Breast epithelium (tissue), 4 donors: ENCODE data around the gene TNK1. TPM values are rescaled to one million over a fixed set of nuclear protein-coding genes. Genes with fewer than 3 reads are reported as not detected.
A peak's percentile ranks its signal among the peaks of the same experiment; 100 is the strongest.

Experiments
- DNase-seq, 2 donors: peaks; one replicate each; pipeline ENCODE4 v3.0.0-alpha.2; 2019; ENCODE audit warnings: low spot score in 2 of 2
- H3K27ac ChIP-seq, 2 donors: fragments of 200-600 bp; sonication (generic) in 1 of 2; one replicate each; pipeline ENCODE4 v1.5.1; 2016 to 2019; ENCODE audit warnings: mild to moderate bottlenecking in 1 of 2
- H3K27me3 ChIP-seq, 2 donors: fragments of 200-600 bp; sonication (generic) in 1 of 2; one replicate each; pipeline versions ENCODE4 v1.5.1 to v1.6.0; 2017 to 2019; ENCODE audit warnings: control low read depth in 1 of 2, mild to moderate bottlenecking in 1 of 2
- H3K36me3 ChIP-seq: fragments of 200-600 bp; one replicate; pipeline ENCODE4 v1.5.1; 2019
- H3K4me1 ChIP-seq, 2 donors: fragments of 200-600 bp; sonication (generic); one replicate each; pipeline ENCODE4 v1.5.1; 2016 to 2019; ENCODE audit warnings: control low read depth in 1 of 2
- H3K4me3 ChIP-seq, 3 donors: fragments of 200-600 bp; sonication (generic); 1 replicate in 2 of 3; 2 replicates in 1 of 3; pipeline ENCODE4 v1.5.1; 2016 to 2019; ENCODE audit warnings: mild to moderate bottlenecking in 3 of 3, moderate library complexity in 2 of 3
- H3K9me3 ChIP-seq, 2 donors: fragments of 200-600 bp; sonication (generic) in 1 of 2; one replicate each; pipeline ENCODE4 v1.5.1; 2016 to 2019; ENCODE audit warnings: control low read depth in 1 of 2
- CTCF ChIP-seq, 3 donors: fragments of 450-650 bp; IDR thresholded peaks; one replicate each; pipeline ENCODE4 v1.5.1; 2016 to 2017; ENCODE audit warnings: antibody characterized with exemption in 3 of 3, mild to moderate bottlenecking in 3 of 3, moderate library complexity in 3 of 3
- POLR2A ChIP-seq: fragments of 450-650 bp; IDR thresholded peaks from one replicate; pipeline ENCODE4 v1.6.1; 2016; ENCODE audit warnings: antibody characterized with exemption, mild to moderate bottlenecking, moderate library complexity
- POLR2AphosphoS5 ChIP-seq, 3 donors: sonication (generic); formaldehyde crosslinking; IDR thresholded peaks; one replicate each; pipeline ENCODE4 v1.6.1; 2017; ENCODE audit warnings: antibody characterized with exemption in 3 of 3
- intact Hi-C: fragments of 100-400 bp; cut with DNase I; formaldehyde crosslinking; loops from one replicate; pipeline ENCODE4 v1.15.1; 2023; ENCODE audit warnings: low total_unique reads
- total RNA-seq, 3 donors: library from RNA; depleted of rRNA; stranded (reverse); fragments of >200 nt; gene quantifications; one replicate each; pipeline ENCODE4 v1.1.0, GENCODE V29; 2016

TNK1 gene
- total RNA-seq, 3 donors from 2014 or later, result 1.1 to 22.1 (median 14.4) TPM

- Histone ChIP-seq H3K4me3 (peak overlapping the region; percentile 57 to 89 (median 80)), H3K27me3 (no peaks in the 10 kb centered on the region), H3K9me3 (no peaks in the 10 kb centered on the region), H3K27ac (peak overlapping the region; percentile 92 to 95), H3K4me1 (peaks cover 4 to 8% of the 10 kb centered on the region in 2 donors), H3K36me3 (no peaks in the 10 kb centered on the region)
- no peak for TF ChIP-seq POLR2A
- TF ChIP-seq CTCF (IDR thresholded peaks at IDR 0.05), result no peak
- no peak for TF ChIP-seq POLR2AphosphoS5 (IDR thresholded peaks at IDR 0.05)
- no peak for DNase-seq
- intact Hi-C loops, result no loop called here
Observed at GRCh38 chr17:7405350-7406234, 24.7 kb downstream of the TNK1 start.

- intact Hi-C loops, result no loop called here
- Histone ChIP-seq H3K4me3 (peak overlapping the region in 2 of 3 donors; percentile 80 to 89), H3K27me3 (no peaks in the 10 kb centered on the region), H3K36me3 (no peaks in the 10 kb centered on the region), H3K27ac (peak overlapping the region; percentile 92 to 95), H3K9me3 (no peaks in the 10 kb centered on the region), H3K4me1 (peaks cover 4 to 8% of the 10 kb centered on the region in 2 donors)
- TF ChIP-seq POLR2AphosphoS5 (IDR thresholded peaks at IDR 0.05) (no peak), CTCF (IDR thresholded peaks at IDR 0.05) (no peak), POLR2A (no peak)
- DNase-seq, result no peak
Observed at GRCh38 chr17:7406235-7406825, 25.4 kb downstream of the TNK1 start.

DNA sequence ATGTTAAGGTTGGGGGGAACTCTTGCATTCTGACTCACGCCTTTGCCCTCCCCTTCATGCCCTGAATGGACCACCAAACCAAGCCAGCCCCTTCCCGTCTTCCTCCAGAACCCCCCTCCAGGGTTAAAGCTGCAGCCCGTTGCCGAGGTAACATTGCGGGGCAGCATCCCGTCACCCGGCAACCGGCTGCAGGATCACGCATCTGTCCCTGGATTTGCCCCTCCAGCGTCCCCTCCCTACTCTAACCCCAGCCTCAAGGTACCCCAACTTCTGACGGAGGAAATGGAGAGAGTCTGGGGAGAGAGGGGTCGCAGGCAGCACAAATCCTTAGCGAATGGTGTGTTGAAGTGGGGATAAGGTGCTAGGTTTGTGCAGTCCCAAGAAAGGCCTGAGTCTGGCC, 26.2 kb downstream of the TNK1 start:
- intact Hi-C loops, result no loop called here
- H3K36me3 ChIP-seq, result no peaks in the 10 kb centered on the region
- TF ChIP-seq POLR2A (no peak), CTCF (IDR thresholded peaks at IDR 0.05) (no peak), POLR2AphosphoS5 (IDR thresholded peaks at IDR 0.05) (no peak)
- peak overlapping the region in 1 of 2 donors; percentile 95 for H3K27ac ChIP-seq
- DNase-seq, result no peak
- H3K27me3 ChIP-seq, result no peaks in the 10 kb centered on the region
- peaks cover 4 to 7% of the 10 kb centered on the region in 2 donors for H3K4me1 ChIP-seq
- no peaks in the 10 kb centered on the region for H3K9me3 ChIP-seq
- peak overlapping the region in 1 of 3 donors; percentile 89 for H3K4me3 ChIP-seq

DNA sequence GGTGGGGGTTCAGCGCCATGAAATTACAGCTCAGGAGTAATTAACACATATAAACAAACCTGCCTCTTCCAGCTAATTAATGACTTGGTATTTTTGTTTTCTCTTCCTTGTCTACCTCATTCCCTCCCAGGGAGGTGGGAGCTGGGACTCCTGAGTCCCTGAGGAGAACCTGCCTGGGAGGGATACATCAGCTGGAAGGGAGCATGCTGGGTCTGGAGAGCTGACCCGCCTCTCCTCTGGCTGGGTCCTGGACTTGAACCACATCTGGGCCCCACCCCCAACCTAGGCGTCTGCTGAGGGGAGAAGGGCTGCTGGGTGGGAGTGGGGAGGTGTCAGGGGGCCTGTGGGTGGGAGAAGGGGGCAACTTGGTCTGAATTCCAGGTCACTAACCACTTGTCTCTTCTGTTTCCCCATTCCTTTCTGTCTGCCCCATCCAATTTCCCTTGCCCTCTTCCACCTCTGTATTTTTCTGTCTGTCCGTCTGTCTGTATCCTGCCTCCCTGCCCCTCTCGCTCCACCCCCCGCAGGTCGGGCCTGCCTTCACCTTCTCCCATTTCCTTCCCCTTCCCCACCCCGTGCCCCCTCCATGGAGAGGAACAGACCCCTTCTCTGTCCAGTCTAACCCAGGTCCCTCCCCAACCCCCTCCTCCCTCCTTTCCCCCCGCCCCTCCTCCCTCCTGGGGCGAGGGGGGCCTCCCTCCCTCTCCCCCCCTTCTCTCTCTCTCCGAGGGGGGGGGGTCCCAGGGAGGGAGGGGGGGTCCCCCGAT, 26.8 kb downstream of the TNK1 start, which contains the start of gene NLGN2:
TSS of gene NLGN2 (plus strand) at position 361 of the 767 bp plus-strand sequence. CDS start 411 bp downstream, outside the sequence.
- H3K27me3 ChIP-seq, result no peaks in the 10 kb centered on the region
- peaks cover 3 to 4% of the 10 kb centered on the region in 2 donors for H3K4me1 ChIP-seq
- no peaks in the 10 kb centered on the region for H3K36me3 ChIP-seq
- TF ChIP-seq POLR2AphosphoS5 (IDR thresholded peaks at IDR 0.05), result no peak
- TF ChIP-seq POLR2A, result no peak
- TF ChIP-seq CTCF (IDR thresholded peaks at IDR 0.05), result no peak
- H3K4me3 ChIP-seq, result peak within 1 kb of the TSS in 1 of 3 donors; percentile 89
- DNase-seq, result no peak
- H3K27ac ChIP-seq, result peak within 1 kb of the TSS in 1 of 2 donors; percentile 95
- no peaks in the 10 kb centered on the region for H3K9me3 ChIP-seq
- intact Hi-C loops, result no loop called here
